ENCODE measurements around the gene DENR.

The DENR gene

GRCh38 chr12:122820138-122820537 is 67.5 kb downstream of the DENR start:
- DNase-seq (ENCODE audit: low read depth) = no peak
